Measurements from ENCODE around the gene MMD. TPM values are rescaled to one million over a fixed set of nuclear protein-coding genes. Genes with fewer than 3 reads are reported as not detected.
"Not testable (repeated sequence)": the region's sequence is repeated elsewhere in the genome, so short reads cannot be mapped to it uniquely, and the experiment has no call there.

MMD gene
- total RNA-seq, 1 experiment from 2014 or later = 18.7 TPM

DNA sequence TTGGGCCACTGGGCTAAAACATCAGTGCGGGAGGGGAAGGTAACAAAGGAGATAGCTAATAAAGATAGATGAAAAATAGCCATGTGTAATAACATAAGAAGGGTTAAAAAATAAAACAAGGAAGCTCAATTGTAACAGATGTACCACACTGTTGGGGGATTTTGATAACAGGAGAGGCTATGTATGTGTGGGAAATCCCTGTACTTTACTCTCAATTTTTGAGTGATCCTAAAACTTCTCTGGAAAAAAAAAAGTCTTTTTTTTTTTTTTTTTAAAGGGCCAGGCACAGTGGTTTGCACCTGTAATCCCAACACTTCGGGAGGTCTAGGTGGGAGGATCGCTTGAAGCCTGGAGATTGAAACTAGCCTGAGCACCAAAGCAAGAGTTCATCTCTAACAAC lies 1.9 kb upstream of the MMD start:
- DNase-seq (ENCODE audit: low read depth) = no peak

DNA sequence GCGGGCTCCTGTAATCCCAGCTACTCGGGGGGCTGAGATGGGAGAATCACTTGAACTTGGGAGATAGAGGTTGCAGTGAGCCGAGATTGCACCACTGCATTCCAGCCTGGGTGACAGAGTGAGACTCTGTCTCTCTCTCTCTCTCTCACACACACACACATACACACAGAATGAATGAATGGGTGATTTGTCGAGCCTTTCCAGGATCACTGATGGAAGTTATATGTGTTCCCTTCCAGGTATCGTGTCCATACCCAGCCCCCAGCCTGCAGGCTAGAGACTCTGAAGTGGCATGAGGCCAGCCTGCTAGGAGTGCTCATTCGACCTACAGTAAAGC lies 1.2 kb upstream of the MMD start:
- not testable (repeated sequence) for DNase-seq (ENCODE audit: low read depth)

DNA sequence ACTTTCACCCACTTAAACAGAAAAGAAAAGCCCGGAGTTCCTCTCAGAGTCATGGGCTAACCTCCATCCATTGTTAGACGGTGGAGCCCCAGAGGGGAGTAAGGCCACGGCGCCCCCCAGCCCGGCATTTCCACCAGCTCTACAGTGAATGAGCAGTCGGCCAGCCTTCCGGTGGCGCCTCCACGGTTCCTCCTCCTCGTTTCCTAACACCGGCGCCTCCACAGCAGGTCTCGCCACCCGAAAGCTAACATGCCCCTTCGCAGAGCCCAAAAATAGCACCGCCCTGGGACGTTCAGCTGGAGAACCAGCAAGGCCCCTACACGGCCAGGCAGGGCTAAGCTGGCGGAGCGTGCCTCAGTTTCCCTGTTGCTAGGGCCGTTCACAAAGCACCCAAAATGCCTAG lies 858 bp downstream of the MMD start:
- DNase-seq (ENCODE audit: low read depth) = peak; percentile 19

DNA sequence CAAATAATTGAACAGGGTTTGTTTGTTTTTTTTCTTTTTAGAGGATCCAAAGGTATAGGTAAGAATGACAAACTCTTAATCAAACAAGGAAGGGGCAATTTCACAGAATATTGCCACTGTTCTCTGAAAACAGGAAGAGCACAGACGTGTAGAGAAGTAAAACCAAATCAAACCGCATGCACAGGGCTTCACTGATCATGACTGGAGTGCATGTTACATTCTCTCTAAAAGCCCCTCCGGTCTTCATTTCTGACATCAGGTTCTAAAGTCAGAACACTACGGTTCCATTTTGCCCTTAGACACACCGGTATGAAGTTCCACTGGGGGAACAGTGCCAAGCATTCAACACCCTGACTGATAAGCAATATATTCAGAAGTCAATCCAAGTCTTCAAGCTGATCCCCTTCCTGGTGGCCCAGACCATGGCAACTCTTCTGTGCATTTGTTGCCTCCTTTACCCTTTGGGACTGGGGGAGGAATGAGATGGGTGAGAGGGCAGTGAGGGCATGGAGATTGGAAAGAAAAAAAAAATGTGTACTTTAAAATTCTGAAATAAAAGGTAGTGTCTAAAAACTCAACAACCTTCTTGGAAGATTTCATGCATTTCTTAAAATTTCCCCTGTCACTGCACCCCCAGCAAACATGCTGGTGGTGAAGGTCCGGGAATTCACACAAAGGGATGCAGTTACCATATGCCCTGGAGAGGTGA lies 1.4 kb downstream of the MMD start:
- DNase-seq (ENCODE audit: low read depth) = no peak

DNA sequence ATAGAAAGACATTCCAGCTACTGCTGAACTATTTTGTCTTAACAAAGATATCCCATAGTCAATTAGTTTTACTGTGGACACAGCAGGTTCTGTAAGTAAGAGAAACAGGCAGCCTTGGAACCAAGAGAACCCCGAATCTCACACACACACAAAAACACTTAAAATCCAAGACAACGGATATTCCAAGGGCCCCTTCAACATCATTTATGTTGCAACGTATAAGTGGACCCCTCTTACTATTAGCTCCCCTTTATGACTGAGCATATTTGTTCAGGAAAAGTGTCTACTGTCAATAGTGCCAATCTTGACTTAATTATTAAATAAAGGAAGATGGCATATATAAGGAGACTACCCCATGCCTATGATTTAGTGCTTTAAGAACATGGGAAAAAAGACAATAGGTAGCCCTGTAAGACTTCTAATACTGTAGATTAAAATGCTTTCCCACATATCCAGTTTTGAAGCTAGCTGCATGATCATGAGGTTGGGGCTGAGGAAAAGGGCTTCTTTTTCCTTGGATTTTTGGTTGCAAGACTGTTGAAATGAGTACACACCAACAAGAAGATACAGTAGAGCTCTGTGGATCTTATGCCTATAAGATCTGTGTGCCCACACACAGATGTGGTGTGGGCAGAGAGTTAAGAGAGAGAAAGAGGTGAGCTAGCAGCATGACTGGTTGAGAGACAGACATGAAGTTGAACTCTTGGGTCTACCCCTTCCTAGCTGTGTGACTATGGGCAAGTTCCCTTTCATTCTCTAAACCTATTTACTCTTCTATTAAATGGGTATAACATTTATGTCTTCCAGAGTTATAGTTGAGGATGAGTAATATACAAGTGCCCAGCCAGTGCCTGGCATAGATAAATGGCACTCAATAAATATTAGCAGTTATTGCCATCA lies 3.0 kb downstream of the MMD start:
- no peak for DNase-seq (ENCODE audit: low read depth)

DNA sequence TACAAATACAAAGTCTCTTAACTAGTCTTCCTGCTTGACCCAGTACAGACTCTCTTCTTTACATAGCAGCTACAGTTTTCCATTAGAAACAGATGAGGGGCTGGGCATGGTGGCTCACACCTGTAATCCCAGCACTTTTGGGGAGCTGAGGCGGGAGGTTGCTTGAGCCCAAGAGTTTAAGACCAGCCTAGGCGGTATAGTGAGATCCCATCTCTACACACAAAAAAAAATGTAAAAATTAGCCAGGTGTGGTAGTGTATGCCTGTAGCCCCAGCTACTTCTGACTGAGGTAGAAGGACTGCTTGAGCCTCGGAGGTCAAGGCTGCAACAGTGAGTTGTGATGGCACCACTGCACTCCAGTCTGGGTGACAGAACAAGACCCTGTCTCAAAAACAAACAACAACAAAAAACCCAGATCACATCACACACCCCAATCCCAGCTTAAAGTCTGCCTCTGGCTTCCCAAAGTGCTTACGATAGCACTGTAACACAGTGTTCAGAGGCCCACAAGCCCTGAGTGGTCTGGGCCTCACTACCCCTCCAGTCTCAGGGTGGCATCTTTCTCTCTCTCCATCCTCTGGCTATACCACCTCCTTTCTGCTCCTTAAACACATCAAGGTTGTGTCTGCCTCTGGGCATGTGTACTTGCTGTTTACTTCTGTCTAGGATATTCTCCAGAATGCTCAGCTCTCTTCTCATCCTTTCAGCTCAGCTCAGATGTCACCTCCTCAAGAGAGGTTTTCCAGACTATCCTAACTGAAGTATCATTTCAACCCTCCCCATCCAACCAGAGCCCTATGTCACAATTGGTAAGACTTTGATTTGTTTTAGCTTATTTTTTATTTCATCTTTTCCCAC lies 4.0 kb downstream of the MMD start:
- DNase-seq (ENCODE audit: low read depth) = no peak

DNA sequence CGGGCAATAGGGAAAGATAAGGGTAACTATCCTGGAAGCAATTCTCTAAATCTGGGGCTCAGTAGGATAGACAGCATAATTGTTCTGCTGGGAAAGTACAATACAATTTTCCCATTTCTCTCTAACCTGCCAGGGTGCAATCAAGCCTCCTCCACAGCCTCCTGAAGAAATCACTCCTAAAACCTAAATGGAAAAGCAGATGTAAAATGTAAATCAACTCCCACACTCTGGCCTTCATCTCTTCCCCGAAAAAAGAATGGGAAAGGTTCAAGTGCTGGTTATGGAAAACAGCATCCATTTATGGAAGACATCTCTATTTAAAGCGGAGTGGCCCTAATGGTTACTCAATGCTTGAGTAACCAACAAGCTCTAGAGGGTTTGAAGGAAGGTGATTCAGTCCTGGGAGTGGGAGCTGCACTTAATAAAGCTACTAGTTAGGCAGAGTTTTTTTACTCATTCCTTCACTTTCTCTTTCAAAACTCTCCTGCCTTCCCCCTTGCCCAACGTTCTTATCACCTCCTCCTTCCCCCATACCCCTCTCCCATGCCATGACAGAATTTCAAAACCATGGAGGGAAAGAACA lies 5.1 kb downstream of the MMD start:
- no peak for DNase-seq (ENCODE audit: low read depth)

DNA sequence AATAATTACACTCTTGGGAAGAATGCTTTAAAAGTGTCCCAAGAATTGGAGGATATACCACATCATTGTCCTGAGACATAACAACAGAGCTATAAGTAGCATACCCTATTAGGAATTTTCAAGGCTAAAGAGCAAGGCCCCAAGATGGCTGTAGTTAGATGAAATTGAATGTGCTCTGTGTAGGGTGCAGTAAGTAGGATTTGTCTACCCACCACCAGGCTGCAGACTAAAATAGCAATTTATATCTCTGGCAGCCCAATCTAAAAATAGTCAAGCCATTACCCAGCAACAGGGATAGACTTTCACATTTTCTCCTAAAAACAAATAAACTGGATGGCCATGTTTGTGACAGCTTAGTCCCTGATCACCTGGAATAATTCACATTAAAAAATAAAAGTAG lies 5.6 kb downstream of the MMD start:
- DNase-seq (ENCODE audit: low read depth) = no peak

DNA sequence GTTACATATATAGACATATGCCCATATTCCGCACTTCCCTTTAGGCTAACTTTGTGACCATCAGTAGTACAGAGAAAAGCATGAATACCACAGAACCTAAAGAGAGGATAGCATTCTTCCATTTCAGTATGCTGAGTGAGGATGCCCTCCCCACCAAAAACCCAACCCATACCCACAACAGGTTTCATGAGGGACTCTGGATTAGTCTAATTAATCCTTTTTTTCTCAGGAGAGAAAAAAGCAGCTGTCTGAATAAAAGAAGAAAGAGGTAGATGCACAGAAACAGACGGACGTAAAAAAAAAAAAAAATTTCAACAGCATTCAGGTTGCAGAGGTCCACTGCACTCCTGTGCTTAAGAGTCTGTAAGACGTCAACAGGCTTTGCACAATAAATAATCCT lies 6.7 kb downstream of the MMD start:
- no peak for DNase-seq (ENCODE audit: low read depth)

DNA sequence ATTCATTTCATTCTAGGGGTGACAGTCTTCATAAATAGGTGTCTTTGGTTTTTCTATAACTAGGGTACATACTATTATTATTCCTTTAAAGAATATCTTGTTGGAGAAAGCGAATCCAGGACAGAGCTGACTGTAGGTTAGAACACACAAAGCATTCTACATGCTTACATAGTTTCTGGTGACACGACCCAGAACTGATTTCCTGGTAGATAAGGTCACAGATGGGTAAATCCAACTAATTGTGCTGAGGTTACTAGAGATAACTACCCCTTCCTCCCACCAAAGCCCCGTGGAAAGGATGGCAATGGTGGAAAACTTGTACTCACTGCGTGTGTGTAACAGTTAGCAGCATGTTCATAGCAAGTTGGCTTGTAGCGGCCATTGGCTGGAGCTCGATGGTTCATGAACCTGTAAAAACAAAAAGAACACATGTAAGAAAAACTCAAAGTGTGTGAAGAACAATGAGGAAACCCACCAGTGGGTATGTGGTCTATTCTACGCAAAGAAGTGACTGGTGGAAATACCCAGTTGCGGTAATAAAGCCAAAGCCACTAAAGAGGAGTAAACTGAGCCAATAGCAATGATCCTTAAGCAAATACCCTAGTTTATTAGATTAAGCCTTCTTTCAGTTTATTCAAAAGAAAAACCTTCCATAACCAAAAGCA lies 7.7 kb downstream of the MMD start:
- DNase-seq (ENCODE audit: low read depth) = no peak

DNA sequence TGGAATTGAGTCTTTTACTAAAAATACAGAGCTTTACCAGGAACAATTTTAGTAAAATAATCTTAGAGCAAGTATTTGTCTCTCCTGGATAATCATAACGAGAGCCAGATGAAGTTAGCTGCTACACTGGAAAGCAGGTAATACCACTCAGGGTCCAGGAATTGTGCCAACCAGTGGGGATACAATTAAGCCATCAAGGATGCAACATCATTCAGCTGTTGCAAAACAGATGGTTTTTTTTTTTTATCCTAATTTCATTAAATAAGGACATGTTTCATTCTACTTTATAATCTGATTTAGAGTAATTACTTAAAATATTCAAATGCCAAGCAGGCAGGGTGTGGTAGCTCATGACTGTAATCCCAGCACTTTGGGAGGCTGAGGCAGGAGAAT lies 10.2 kb downstream of the MMD start:
- DNase-seq (ENCODE audit: low read depth) = no peak

DNA sequence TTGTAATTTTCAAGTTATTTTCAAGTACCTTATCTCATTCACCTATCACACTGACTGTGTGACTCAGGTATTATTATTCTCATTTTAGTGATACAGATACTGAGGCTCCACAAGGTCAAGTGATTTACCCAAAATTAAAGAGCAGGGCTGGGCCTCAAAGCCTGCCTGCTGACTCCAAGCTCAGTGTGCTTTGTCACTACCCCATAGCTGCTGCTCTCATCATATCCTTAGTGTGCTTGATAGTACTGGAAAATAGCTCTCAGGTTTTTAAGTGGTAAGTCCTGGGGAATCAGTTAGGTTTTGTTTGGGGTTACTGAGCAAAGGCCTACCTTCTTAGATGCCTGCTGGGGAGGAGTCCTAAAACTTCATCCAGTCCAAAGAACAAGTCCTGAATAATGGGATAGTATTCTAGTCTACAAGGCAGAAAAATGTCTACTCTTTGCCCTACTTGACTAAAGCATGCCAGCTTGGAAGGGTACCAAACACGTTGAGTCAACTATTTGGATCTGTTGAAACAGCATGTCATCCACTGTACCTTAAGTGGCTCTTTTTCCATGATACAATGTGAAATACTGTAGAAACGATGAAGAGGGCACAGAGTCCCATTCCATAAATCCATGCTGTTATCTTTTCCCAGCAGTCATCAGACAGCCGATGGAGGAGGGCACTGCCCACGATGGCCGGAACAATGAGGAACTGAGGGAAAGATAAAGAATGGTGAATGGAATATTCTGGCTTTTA lies 10.7 kb downstream of the MMD start:
- DNase-seq (ENCODE audit: low read depth) = no peak

DNA sequence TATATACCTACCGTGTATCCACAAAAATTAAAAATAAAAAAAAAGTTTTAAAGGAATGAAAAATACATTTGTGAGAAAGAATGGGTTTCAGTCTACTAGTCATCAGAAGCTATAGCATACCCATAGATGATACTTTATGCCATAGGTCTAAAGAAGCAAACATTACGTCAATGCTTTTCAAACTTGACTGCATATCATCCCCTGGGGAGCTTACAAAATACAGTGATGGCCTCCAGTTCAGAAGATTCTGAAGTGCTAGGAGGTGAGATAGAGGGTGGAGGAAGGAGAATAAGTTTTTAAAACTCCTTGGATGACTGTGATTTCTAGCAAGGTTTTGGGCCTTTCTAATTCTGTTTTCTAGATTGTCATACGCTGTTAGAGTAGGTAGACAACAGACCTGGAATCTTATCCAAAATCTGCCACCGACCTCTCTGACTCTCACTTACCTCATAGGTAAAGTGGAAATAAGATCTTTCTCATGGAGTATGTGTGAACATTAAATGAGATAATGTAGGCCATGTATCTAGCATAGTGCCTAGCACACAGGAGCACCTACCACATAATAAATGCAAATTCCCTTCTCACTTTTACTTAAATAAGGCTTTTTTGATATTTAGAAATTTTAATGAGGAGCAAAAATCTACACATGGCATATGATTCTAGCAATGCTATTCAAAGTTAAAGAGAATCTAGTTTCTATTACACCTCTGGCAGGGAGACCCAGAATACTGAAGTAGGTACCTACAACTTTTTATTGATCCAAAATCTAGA lies 12.4 kb downstream of the MMD start:
- DNase-seq (ENCODE audit: low read depth) = no peak

DNA sequence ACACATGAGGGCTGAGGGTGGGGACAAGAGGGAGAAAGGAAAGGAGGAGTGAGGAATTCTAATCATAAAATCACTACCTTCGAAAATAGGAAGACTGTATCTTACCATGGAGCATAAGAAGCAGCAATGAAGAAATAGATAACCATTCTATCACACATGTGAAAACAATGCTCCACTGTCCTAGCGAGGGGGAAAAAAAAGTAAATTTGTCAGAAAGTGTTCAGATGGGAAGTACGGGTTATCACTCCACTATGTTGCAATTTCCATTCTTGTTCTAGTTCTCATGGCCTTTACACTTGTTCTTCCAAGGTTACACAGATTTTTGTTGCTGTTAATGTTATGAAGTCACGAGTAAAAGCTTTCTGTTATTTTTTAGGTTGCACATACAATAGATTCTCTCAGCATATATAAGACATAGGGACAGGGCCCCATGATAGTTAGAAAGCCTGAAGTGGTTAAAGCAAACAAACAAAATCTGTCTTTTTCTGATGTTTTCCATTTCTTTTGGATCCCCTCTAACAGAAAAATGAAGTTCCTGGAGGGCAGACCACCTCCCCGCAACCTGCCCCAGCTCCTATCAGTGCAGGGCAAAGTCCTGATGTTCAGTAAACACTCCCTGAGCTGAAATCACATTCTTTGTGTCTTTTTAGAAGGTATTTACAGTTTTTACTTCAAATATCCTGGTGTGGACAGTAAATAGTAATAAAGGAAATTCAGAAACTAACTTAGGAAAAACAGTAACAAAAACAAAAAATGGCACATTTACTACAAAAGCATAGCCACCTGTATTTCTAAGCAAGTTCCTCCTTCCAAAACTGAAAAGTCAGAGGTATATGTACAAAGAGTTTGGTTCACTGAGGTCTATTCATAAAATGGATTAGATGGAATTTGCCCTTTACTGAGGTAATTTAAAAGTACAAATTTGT lies 13.7 kb downstream of the MMD start:
- no peak for DNase-seq (ENCODE audit: low read depth)

DNA sequence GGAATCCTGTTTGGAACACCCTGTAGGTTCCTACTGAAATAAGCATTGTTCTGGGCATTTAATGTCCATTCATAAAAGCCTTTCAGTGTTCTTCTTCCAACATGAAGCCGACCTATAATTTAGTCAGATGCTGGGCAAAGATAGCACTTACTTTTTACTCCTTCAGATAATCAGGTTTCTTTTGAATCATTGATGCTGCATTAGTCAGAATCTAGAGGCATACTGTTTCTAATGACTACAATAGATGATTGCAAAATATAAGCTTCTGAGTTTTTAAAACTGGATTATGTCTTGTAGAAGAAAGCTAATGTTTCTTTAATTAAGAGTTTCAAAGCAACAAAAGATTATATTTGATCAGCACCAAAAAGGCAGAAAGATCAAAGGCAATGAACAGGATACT lies 16.0 kb downstream of the MMD start:
- DNase-seq (ENCODE audit: low read depth) = no peak

DNA sequence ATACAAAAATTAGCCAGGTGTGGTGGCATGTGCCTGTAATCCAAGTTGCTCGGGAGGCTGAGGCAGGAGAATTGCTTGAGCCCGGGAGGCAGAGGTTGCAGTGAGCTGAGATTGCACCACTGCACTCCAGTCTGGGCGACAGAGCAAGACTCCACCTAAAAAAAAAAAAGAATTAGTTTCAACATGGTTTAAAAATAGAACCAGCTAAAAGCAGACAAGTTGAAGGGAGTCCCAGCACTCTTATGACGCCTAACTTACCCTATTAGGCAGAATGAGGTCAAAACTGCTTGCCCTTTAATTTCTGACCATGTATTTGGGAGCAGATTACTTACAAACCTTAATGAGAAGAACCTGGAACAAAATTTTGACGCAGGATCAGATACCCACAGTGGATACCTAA lies 17.4 kb downstream of the MMD start:
- DNase-seq (ENCODE audit: low read depth) = not testable (repeated sequence)

DNA sequence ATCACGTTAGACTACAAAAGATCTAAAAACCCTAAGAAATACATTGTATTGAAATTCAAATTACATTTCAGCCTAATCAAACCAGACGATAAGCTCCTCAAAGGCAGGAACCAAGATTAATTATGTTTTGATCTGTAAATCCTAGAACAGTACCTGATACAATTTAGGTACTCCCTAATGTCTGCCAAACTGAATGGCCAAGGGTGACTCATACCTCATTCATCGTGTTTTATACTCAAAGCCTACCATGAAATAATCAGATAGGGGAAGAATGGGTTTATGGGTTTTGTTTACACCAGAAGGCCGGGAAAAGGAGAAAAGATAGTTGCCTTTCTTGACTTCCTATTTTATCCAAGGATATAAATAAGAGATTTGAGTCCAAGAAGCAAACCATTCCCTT lies 19.3 kb downstream of the MMD start:
- DNase-seq (ENCODE audit: low read depth) = no peak

DNA sequence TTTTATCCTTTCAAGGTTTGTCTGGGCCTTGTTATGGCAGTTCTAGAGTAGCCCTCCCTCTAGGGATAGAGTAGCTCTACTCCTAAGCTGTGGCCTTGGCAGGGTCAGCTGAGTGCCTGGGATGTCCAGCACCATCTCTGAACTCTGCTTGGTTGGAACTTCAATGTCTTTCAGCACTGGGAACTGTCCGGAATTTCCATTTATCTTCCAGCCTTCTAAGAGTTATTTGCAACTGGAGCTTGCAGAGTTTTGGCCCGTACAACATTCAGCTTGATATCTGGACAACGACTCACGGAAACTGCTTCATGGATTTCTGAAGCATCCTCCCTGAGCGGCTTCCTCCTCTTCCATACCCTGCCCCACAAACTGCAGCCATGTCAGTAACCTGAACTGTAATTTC lies 22.9 kb downstream of the MMD start:
- DNase-seq (ENCODE audit: low read depth) = no peak
